Hematopoietic multipotent progenitor cell treated with erythropoietin and hydrocortisone succinate and interleukin-3 and kit ligand, for 17 days (in vitro differentiated cells): ENCODE data around the gene ANAPC16.
"Not testable (repeated sequence)": the region's sequence is repeated elsewhere in the genome, so short reads cannot be mapped to it uniquely, and the experiment has no call there.

Experiments
- DNase-seq: peaks from one replicate; pipeline ENCODE4 v3.0.0-alpha.2; 2015; ENCODE audit warnings: low spot score

The ANAPC16 gene

GRCh38 chr10:72265508-72265907, 49.7 kb downstream of the ANAPC16 start:
- DNase-seq: no peak

GRCh38 chr10:72265990-72266865, 50.4 kb downstream of the ANAPC16 start:
- DNase-seq: no peak

- DNase-seq: no peak
These were observed 51.6 kb downstream of the ANAPC16 start for GRCh38 chr10:72267381-72267780.

- DNase-seq: no peak
These were observed 52.1 kb downstream of the ANAPC16 start for GRCh38 chr10:72267819-72268399.

DNA sequence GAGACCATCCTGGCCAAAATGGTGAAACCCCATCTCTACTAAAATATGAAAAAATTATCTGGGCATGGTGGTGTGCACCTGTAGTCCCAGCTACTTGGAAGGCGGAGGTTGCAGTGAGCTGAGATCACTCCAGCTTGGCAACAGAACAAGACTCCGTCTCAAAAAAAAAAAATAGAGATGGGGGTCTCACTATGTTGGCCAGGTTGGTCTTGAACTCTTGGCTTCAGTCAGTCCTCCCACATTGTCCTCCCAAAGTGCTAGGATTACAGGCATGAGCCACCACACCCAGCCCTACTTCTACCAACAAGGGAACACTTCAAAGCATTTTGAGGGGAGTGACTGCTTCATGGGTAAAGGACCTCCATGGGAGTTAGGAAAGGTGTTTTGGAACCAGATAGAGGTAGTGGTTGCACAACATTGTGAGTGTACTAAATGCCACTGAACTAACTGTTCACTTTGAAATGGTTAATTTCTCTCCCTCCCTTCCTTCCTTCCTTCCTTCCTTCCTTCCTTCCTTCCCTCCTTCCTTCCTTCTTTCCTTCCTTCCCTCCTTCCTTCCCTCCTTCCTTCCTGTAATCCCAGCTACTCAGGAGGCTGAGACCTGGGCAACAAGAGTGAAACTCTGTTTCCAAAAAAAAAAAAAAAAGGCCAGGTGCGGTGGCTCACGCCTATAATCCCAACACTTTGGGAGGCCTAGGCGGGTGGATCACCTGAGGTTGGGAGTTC, 52.8 kb downstream of the ANAPC16 start:
- not testable (repeated sequence) for DNase-seq

- no peak for DNase-seq
These were observed 54.9 kb downstream of the ANAPC16 start for GRCh38 chr10:72270607-72271281.

DNA sequence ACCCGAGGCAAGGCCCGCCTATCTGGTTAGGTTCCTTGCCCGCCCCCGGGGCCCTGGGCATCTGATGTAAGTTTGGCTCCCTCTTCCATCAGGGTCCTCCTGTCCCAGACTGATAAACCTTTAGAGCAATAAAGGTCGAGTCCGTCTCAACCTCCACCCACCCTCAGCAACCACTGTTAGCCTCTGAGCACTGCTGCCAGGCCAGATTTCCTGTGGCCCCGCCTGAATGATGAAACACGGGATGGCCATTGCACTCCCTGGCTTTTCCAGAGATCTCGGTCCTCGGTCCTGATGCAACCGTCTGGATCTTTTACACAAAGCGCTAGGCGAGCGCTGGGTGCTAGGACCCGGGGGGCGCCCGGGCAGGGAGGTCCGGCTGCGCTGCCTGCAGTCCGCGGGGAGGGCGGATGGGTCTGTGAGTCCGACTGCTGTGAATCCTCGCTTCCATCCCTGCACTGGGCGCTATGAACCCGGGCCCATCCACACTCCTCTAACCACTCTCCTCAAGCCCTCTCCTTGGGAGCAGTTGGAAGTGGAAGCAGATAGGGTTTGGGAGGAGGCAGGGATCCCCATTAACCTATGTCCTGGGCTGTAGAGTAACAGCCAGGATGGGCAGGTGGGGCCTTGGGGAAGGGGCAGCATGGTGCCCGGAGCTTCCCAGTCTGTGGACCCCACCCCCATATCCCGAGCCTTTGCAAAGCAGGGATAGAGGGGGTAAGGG, 57.0 kb downstream of the ANAPC16 start:
- peak; percentile 84 for DNase-seq

DNA sequence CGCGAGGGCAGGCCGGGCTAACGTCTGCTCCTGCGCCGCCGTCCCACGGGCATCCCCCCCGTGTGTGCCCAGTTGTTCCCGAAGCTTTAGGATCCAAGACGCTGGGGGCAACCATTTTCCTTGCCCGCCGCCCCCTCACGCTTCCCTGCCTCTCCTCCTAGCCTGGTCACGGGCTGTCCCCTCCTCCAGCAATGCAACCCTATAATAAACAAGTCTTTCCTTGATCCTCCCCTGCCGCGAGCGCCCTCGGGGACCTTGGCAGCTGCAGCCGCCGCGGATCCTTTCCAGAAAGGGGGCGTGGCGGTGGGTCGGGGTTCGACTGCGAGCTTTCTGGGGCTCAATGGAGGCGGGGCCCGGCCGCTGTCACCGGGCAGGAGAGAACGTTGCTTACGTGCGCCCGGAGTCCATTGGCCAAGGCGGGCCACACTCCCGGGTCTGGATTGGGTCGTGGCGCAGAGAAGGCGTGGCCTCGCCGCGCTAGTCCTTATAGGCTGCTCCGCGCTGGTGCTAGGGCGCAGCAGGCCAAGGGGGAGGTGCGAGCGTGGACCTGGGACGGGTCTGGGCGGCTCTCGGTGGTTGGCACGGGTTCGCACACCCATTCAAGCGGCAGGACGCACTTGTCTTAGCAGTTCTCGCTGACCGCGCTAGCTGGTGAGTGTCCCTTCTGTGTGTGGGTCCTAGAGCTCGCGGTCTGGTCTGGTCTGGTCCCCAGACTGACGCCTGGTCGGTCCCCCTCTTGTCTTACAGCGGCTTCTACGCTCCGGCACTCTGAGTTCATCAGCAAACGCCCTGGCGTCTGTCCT, 57.8 kb downstream of the ANAPC16 start, which contains the start of gene DDIT4:
TSS of gene DDIT4 (plus strand) at position 515 of the 803 bp plus-strand sequence. CDS start 293 bp downstream, outside the sequence.
- DNase-seq: peak; percentile 99

DNA sequence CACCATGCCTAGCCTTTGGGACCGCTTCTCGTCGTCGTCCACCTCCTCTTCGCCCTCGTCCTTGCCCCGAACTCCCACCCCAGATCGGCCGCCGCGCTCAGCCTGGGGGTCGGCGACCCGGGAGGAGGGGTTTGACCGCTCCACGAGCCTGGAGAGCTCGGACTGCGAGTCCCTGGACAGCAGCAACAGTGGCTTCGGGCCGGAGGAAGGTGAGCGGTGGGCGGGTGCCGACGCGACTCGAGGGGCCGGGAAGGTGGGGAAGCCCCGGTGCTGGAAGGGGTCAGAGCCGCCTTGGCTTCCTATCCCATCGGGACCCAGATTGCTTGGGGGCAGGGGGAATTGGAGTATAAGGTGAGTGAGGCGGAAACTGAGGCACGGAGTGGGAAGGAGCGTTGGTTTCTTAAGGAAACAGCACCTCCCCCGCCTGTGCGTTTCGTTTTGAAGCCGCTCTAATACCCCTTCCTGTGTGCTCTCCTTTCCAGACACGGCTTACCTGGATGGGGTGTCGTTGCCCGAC, 58.5 kb downstream of the ANAPC16 start:
- DNase-seq: no peak

DNA sequence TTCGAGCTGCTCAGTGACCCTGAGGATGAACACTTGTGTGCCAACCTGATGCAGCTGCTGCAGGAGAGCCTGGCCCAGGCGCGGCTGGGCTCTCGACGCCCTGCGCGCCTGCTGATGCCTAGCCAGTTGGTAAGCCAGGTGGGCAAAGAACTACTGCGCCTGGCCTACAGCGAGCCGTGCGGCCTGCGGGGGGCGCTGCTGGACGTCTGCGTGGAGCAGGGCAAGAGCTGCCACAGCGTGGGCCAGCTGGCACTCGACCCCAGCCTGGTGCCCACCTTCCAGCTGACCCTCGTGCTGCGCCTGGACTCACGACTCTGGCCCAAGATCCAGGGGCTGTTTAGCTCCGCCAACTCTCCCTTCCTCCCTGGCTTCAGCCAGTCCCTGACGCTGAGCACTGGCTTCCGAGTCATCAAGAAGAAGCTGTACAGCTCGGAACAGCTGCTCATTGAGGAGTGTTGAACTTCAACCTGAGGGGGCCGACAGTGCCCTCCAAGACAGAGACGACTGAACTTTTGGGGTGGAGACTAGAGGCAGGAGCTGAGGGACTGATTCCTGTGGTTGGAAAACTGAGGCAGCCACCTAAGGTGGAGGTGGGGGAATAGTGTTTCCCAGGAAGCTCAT, 59.0 kb downstream of the ANAPC16 start:
- DNase-seq: peak; percentile 80

DNA sequence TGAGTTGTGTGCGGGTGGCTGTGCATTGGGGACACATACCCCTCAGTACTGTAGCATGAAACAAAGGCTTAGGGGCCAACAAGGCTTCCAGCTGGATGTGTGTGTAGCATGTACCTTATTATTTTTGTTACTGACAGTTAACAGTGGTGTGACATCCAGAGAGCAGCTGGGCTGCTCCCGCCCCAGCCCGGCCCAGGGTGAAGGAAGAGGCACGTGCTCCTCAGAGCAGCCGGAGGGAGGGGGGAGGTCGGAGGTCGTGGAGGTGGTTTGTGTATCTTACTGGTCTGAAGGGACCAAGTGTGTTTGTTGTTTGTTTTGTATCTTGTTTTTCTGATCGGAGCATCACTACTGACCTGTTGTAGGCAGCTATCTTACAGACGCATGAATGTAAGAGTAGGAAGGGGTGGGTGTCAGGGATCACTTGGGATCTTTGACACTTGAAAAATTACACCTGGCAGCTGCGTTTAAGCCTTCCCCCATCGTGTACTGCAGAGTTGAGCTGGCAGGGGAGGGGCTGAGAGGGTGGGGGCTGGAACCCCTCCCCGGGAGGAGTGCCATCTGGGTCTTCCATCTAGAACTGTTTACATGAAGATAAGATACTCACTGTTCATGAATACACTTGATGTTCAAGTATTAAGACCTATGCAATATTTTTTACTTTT, 59.7 kb downstream of the ANAPC16 start:
- peak; percentile 58 for DNase-seq

DNA sequence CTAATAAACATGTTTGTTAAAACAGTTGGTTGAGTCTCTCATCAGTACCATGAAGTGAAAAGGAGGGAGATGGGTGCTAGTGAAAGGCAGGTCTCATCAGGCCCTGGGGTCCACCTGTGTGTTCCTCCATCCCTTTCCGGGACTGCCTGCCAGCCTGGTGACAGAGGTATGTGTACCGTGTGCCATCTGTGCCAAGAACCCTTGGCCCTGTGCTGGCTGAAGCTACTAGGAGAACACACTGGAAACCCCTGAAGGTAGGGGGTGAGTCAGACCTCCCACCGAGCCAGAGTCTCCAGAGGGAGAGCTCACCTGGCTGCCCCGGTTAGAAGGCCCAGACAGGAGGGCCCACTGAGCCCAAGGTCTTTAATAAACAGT, 60.2 kb downstream of the ANAPC16 start:
- no peak for DNase-seq

DNA sequence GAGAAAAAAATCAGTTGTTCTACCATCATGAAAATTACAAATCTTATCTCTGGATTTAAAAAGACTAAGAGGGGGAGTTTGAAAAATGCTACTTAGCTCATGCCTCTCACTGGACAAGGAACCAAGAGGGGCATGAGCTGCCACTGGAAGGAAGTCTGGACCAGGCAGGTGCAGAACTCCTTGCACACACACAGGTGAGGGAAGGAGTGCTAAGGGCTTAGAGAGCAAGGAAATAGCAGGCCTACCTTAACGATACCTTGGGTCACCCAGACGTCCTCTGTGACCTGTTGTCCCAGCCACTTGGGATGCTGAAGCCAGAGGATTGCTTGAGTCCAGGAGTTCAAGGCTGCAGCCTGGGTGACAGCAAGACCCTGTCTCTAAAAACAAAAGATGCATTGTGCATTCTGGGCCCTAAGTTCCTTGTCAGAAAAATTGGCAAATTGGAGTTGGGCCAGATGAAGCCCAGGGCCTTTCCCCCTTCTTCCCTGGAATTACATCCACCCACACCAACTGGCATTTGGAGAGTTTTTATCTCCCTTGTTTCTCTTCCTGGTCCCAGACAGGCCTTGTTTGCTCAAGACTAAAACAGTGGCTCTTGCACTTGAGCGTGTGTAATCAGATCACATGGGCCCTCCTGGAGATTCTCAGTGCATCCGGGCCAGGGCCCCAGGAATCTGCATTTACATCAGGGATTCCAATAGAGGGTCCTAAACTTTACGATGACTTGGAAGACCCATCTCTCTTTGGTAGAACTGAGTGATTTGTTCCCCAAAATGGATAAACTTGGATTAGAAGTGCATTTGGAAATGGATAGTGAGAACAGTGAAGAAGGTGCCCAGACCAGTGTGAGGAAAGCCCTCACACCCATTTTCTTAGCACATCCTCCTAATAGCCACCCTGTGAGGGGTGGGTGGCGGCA, 60.9 kb downstream of the ANAPC16 start:
- peak; percentile 57 for DNase-seq

DNA sequence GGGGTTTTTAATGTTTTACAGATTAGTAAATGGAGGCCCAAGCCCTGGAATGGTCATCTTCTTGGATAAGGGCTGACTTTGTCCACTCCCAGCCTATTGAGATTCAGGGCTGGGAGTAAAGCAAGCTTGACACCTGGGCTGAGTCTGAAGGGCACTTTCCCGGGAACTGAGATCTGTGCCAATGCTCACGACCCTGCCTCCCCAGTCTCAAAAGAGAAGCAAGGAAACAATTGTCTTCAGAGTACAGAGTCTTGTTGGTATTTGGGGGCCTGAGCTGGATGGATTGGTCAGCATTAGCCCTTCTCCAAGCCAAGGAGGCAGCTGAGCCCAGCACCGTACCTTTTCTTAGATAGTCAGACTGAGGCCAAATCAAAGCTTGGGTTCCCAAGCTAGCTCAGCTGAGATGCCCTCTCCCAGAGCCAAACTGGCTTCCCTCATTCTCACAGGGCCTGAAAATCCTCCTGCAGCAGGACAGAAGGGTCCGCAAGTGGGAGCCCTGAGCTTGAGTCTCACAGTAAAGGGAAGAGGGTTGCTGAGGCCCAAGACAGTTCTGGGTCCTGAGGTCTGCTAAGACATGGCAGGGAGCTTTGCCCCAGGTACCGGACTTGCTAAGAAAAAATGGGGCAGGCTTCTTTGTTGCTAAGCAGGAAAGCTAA, 61.7 kb downstream of the ANAPC16 start:
- peak; percentile 25 for DNase-seq

DNA sequence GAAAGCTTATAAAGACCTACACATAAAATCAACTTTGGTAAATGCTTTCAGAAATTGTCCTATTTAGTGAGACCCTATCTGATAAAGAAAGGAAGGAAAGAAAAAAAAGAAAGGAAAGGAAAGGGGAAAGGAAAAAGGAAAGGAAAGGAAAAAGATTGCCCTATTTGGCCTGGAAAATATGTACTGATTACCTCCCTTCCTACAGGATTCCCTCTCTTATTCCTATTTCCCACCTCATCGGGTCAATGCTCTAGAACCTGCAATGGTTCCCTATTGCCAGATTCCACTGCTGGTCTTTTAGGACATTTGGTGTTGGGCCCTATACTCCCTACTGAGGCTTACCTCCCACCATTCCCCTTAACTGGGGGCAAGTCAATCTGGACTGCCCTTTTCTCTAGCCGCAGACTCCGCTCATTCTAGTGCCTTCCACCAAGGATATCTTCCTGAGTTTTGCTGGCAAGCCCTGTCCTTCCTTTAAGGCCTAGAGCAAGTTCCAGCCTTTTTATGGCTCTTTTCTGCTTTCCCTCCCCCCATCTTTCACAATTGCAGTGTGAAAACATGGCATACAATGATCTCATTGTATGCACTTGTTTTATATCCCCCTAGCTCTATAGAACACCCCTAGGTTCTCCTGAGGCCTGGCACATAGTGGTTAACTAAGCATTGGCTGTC, 62.3 kb downstream of the ANAPC16 start:
- DNase-seq: no peak

DNA sequence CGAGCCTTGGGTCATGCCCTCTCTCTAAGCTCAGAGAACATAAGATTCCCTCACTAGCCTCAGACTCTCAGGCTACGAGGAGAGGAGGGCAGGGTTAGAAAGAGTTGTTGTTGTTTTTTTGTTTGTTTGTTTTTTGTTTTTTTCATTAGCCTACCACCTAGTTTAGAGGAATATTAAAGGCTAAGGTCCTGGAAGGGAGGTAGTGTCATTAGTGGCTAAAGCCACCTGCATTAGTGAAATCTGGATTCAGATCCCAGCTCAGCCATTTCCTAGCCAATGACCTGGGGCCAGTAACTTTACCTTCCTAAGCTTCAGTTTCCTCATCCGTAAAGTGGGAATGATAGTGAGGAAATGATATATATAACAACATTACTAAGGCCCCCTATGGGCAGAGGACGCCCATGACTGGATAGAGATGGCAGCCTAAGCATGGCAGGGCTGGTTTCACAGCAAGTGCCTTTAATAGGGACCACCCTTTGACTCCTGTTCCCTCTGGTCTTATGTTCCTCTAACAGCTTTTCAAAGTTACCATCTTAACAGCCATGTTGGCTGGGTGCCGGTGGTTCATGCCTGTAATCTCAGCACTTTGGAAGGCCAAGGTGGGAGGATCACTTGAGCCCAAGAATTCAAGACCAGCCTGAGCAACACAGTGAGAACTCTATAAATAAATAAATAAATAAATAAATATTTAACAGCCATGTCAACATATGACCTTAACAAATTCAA, 63.0 kb downstream of the ANAPC16 start:
- DNase-seq: peak; percentile 21

- DNase-seq: not testable (repeated sequence)
These were observed 63.8 kb downstream of the ANAPC16 start for GRCh38 chr10:72279587-72279986.
